Neural cell (in vitro differentiated cells): ENCODE measurements around the gene UACA. TPM values are rescaled to one million over a fixed set of nuclear protein-coding genes. Genes with fewer than 3 reads are reported as not detected.

ENCODE experiments used
- H2AFZ ChIP-seq: fragments of 200-600, 300-800 bp; sonication (generic), shearing (Covaris generic); 2 replicates; pipeline ENCODE4 v1.6.0; 2014; ENCODE audit warnings: low read depth, mild to moderate bottlenecking, antibody characterized with exemption, low read length, moderate library complexity
- H3F3A ChIP-seq: fragments of 200-600 bp; shearing (Covaris generic); 2 replicates; pipeline ENCODE4 v1.6.1; 2016; ENCODE audit warnings: mild to moderate bottlenecking, moderate library complexity, mixed read lengths, antibody characterized with exemption, low read length; ENCODE audit not compliant: insufficient read depth, poor library complexity, severe bottlenecking
- H3K27ac ChIP-seq: fragments of 200-600, 300-800 bp; sonication (generic), shearing (Covaris generic); 2 replicates; pipeline ENCODE4 v1.5.1; 2014; ENCODE audit warnings: mild to moderate bottlenecking, low read length, moderate library complexity
- H3K27me3 ChIP-seq: fragments of 300-800, 200-600 bp; sonication (generic), shearing (Covaris generic); 2 replicates; pipeline ENCODE4 v1.6.0; 2014; ENCODE audit warnings: mild to moderate bottlenecking, low read depth, low read length, moderate library complexity; ENCODE audit not compliant: insufficient read depth
- H3K36me3 ChIP-seq: fragments of 300-800, 200-600 bp; sonication (generic), shearing (Covaris generic); 2 replicates; pipeline ENCODE4 v1.5.1; 2014; ENCODE audit warnings: mild to moderate bottlenecking, antibody characterized with exemption, low read length, moderate library complexity; ENCODE audit not compliant: insufficient read depth
- H3K4me2 ChIP-seq: fragments of 300-800, 200-600 bp; sonication (generic), shearing (Covaris generic); 2 replicates; pipeline ENCODE4 v1.6.0; 2014; ENCODE audit warnings: mild to moderate bottlenecking, low read length
- H3K4me3 ChIP-seq: fragments of 300-800, 200-600 bp; sonication (generic), shearing (Covaris generic); 2 replicates; pipeline ENCODE4 v1.5.1; 2014; ENCODE audit warnings: mild to moderate bottlenecking, low read length, moderate library complexity
- H3K79me2 ChIP-seq: fragments of 200-600 bp; shearing (Covaris generic); replicated peaks from 2 replicates; pipeline ENCODE4 v1.6.0; 2014; ENCODE audit warnings: mild to moderate bottlenecking, low read length, moderate library complexity; ENCODE audit not compliant: insufficient read depth
- H3K9ac ChIP-seq: fragments of 300-800, 200-600 bp; sonication (generic), shearing (Covaris generic); 2 replicates; pipeline ENCODE4 v1.6.1; 2016; ENCODE audit warnings: mild to moderate bottlenecking, low read length, mixed read lengths
- H3K9me2 ChIP-seq: fragments of 200-600 bp; shearing (Covaris generic); 2 replicates; pipeline ENCODE4 v1.6.1; 2016; ENCODE audit warnings: mild to moderate bottlenecking, low read length, mixed read lengths; ENCODE audit not compliant: insufficient read depth
- H3K9me3 ChIP-seq: fragments of 200-600, 300-800 bp; sonication (generic), shearing (Covaris generic); 2 replicates; pipeline ENCODE4 v1.6.1; 2016; ENCODE audit warnings: mild to moderate bottlenecking, mixed run types, low read length, moderate library complexity, mixed read lengths
- H4K20me1 ChIP-seq: fragments of 200-600 bp; shearing (Covaris generic); 2 replicates; pipeline ENCODE4 v1.6.1; 2016; ENCODE audit warnings: mild to moderate bottlenecking, mixed run types; ENCODE audit not compliant: insufficient read depth
- CTCF ChIP-seq: fragments of 450-650 bp; IDR thresholded peaks from 2 replicates; pipeline ENCODE4 v1.5.1; 2014; ENCODE audit warnings: antibody characterized with exemption, mild to moderate bottlenecking, moderate library complexity; ENCODE audit not compliant: poor library complexity, severe bottlenecking
- EP300 ChIP-seq: fragments of 450-650 bp; conservative IDR thresholded peaks from 2 replicates; pipeline ENCODE4 v1.6.1; 2014; ENCODE audit warnings: antibody characterized with exemption, mild to moderate bottlenecking, moderate library complexity; ENCODE audit not compliant: poor library complexity, severe bottlenecking
- EZH2 ChIP-seq: fragments of 200-600, 300-800 bp; shearing (Covaris generic), sonication (generic); IDR thresholded peaks from 2 replicates; pipeline ENCODE4 v1.6.1; 2014; ENCODE audit warnings: antibody characterized with exemption, low read length, borderline replicate concordance, mild to moderate bottlenecking; ENCODE audit not compliant: insufficient read depth, poor library complexity, severe bottlenecking
- MXI1 ChIP-seq: fragments of 450-650 bp; conservative IDR thresholded peaks from 2 replicates; pipeline ENCODE4 v1.6.1; 2014; ENCODE audit warnings: antibody characterized with exemption, mild to moderate bottlenecking; ENCODE audit not compliant: poor library complexity, severe bottlenecking
- POLR2AphosphoS5 ChIP-seq: IDR thresholded peaks from 2 replicates; pipeline ENCODE4 v1.6.1; 2012
- RAD21 ChIP-seq: fragments of 450-650 bp; conservative IDR thresholded peaks from 2 replicates; pipeline ENCODE4 v1.6.1; 2014; ENCODE audit warnings: antibody characterized with exemption, mild to moderate bottlenecking, moderate library complexity
- REST ChIP-seq: IDR thresholded peaks from 2 replicates; pipeline ENCODE4 v1.6.1; 2012; ENCODE audit warnings: borderline replicate concordance
- SMC3 ChIP-seq: fragments of 450-650 bp; conservative IDR thresholded peaks from 2 replicates; pipeline ENCODE4 v1.6.1; 2014; ENCODE audit warnings: antibody characterized with exemption, mild to moderate bottlenecking, moderate library complexity; ENCODE audit not compliant: poor library complexity
- TAF1 ChIP-seq: IDR thresholded peaks from 2 replicates; pipeline ENCODE4 v1.6.1; 2012; ENCODE audit warnings: low read depth
- polyA plus RNA-seq: library from polyadenylated mRNA; depleted of rRNA; stranded (reverse); fragments of >200 nt; gene quantifications from 2 replicates; pipeline ENCODE4 v1.2.3, GENCODE V29; 2014

UACA gene
- polyA plus RNA-seq, 1 donor from 2014 or later, result 0.10 TPM

- no peak overlapping the region for H2AFZ ChIP-seq
- no peaks in the 10 kb centered on the region for H3F3A ChIP-seq
- H3K27ac ChIP-seq, result no peak overlapping the region
- H3K9ac ChIP-seq, result no peak overlapping the region
- H3K36me3 ChIP-seq, result no peaks in the 10 kb centered on the region
- no peaks in the 10 kb centered on the region for H3K27me3 ChIP-seq
- H4K20me1 ChIP-seq, result no peaks in the 10 kb centered on the region
- TF ChIP-seq RAD21 (no peak), EZH2 (no peak)
- no peaks in the 10 kb centered on the region for H3K9me2 ChIP-seq
- H3K9me3 ChIP-seq, result no peaks in the 10 kb centered on the region
- H3K79me2 ChIP-seq, result no peaks in the 10 kb centered on the region
- no peak overlapping the region for H3K4me3 ChIP-seq
- no peak overlapping the region for H3K4me2 ChIP-seq
These were observed 47.4 kb downstream of the UACA start for GRCh38 chr15:70715840-70716485.

- Histone ChIP-seq H3K9me2 (no peaks in the 10 kb centered on the region), H3K79me2 (no peaks in the 10 kb centered on the region), H3K27ac (no peak overlapping the region), H3F3A (no peaks in the 10 kb centered on the region), H3K4me2 (no peak overlapping the region), H3K4me3 (no peak overlapping the region), H2AFZ (no peak overlapping the region), H3K9me3 (no peaks in the 10 kb centered on the region), H3K27me3 (no peaks in the 10 kb centered on the region), H3K36me3 (no peaks in the 10 kb centered on the region), H3K9ac (no peak overlapping the region), H4K20me1 (no peaks in the 10 kb centered on the region)
- TF ChIP-seq REST, result no peak
- no peak for TF ChIP-seq MXI1
- TF ChIP-seq CTCF, result no peak
- TF ChIP-seq POLR2AphosphoS5, result no peak
These were observed 48.8 kb downstream of the UACA start for GRCh38 chr15:70714565-70714964.

GRCh38 chr15:70714015-70714414 lies 49.3 kb downstream of the UACA start:
- H3K36me3 ChIP-seq, result no peaks in the 10 kb centered on the region
- H3K9ac ChIP-seq, result no peak overlapping the region
- TF ChIP-seq MXI1 (no peak), REST (no peak), POLR2AphosphoS5 (no peak), EZH2 (no peak), RAD21 (no peak), TAF1 (no peak), EP300 (no peak), CTCF (no peak), SMC3 (no peak)
- no peaks in the 10 kb centered on the region for H3K27me3 ChIP-seq
- H4K20me1 ChIP-seq, result no peaks in the 10 kb centered on the region
- H3F3A ChIP-seq, result no peaks in the 10 kb centered on the region
- H3K4me3 ChIP-seq, result no peak overlapping the region
- no peak overlapping the region for H2AFZ ChIP-seq
- H3K9me3 ChIP-seq, result no peaks in the 10 kb centered on the region
- no peaks in the 10 kb centered on the region for H3K79me2 ChIP-seq
- no peak overlapping the region for H3K27ac ChIP-seq
- H3K9me2 ChIP-seq, result no peaks in the 10 kb centered on the region
- H3K4me2 ChIP-seq, result no peak overlapping the region
